Measurements from ENCODE around the gene FILIP1.

- no peak for TF ChIP-seq CTCF (conservative IDR thresholded peaks at IDR 0.05)
- no peak for TF ChIP-seq ZFX (IDR thresholded peaks at IDR 0.05)
Measured at GRCh38 chr6:75281653-75282052, 211.9 kb downstream of the FILIP1 start.
